ENCODE results near the gene DIP2A.

DIP2A gene

DNA sequence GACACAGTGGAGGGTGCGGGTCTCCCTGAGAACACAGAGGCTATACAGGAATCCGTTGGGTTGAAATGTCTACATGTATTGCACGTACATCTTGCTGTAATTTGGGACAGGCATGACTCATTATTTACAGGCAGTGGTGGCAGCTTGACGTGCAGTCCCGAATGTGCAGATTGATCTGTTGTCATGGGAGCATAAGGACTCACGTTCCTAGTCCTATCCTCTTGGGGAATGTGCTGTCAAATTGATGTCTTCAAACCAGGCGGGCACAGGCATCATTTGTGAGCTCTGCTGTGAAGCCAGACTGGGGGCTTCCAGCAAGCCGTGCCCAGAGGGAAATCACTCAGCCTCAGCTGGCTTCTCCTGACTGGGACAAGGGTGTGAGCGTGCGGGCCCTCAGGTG, 105.7 kb downstream of the DIP2A start:
- Histone ChIP-seq H3K27me3 (ENCODE audit: insufficient read depth, poor library complexity, severe bottlenecking) (no peaks in the 10 kb centered on the region), H3K36me3 (ENCODE audit: low read depth) (peaks cover 58% of the 10 kb centered on the region), H3K4me3 (ENCODE audit: severe bottlenecking) (no peak overlapping the region), H3K27ac (ENCODE audit: poor library complexity, severe bottlenecking) (no peak overlapping the region), H3K4me1 (ENCODE audit: insufficient read depth, poor library complexity, severe bottlenecking) (no peaks in the 10 kb centered on the region), H3K9me3 (ENCODE audit: severe bottlenecking) (no peaks in the 10 kb centered on the region)
- no peak for TF ChIP-seq CTCF (IDR thresholded peaks at IDR 0.05; ENCODE audit: poor library complexity, severe bottlenecking)
- no peak for DNase-seq (ENCODE audit: low spot score)
- no peak for ATAC-seq (ENCODE audit: low read depth)

DNA sequence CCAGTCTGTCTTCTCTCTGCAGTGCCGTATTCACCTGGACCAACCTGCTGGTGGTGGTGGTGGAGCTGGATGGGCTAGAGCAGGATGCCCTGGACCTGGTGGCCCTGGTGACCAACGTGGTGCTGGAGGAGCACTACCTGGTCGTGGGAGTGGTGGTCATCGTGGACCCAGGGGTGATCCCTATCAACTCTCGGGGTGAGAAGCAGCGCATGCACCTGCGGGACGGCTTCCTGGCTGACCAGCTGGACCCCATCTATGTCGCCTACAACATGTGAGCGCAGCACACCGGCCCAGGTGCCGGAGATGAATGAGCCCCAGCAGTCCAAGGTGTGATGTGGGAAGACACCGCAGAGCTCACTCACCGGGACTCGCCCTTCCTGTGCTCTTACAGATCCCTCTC, 108.7 kb downstream of the DIP2A start:
- Histone ChIP-seq H3K36me3 (ENCODE audit: low read depth) (peaks cover 65% of the 10 kb centered on the region), H3K9me3 (ENCODE audit: severe bottlenecking) (no peaks in the 10 kb centered on the region), H3K27ac (ENCODE audit: poor library complexity, severe bottlenecking) (no peak overlapping the region), H3K4me1 (ENCODE audit: insufficient read depth, poor library complexity, severe bottlenecking) (no peaks in the 10 kb centered on the region), H3K4me3 (ENCODE audit: severe bottlenecking) (no peak overlapping the region), H3K27me3 (ENCODE audit: insufficient read depth, poor library complexity, severe bottlenecking) (no peaks in the 10 kb centered on the region)
- TF ChIP-seq CTCF (IDR thresholded peaks at IDR 0.05; ENCODE audit: poor library complexity, severe bottlenecking), result no peak
- no peak for DNase-seq (ENCODE audit: low spot score)
- no peak for ATAC-seq (ENCODE audit: low read depth)

GRCh38 chr21:46568562-46568961, 109.9 kb downstream of the DIP2A start:
- H3K27me3 ChIP-seq (ENCODE audit: insufficient read depth, poor library complexity, severe bottlenecking), result no peaks in the 10 kb centered on the region
- peaks cover 62% of the 10 kb centered on the region for H3K36me3 ChIP-seq (ENCODE audit: low read depth)
- ATAC-seq (ENCODE audit: low read depth) (no peak), DNase-seq (ENCODE audit: low spot score) (no peak)
- H3K9me3 ChIP-seq (ENCODE audit: severe bottlenecking), result no peaks in the 10 kb centered on the region
- no peaks in the 10 kb centered on the region for H3K4me1 ChIP-seq (ENCODE audit: insufficient read depth, poor library complexity, severe bottlenecking)
- no peak overlapping the region for H3K4me3 ChIP-seq (ENCODE audit: severe bottlenecking)
- TF ChIP-seq CTCF (IDR thresholded peaks at IDR 0.05; ENCODE audit: poor library complexity, severe bottlenecking), result no peak
- no peak overlapping the region for H3K27ac ChIP-seq (ENCODE audit: poor library complexity, severe bottlenecking)

GRCh38 chr21:46569081-46569480, 110.4 kb downstream of the DIP2A start:
- no peaks in the 10 kb centered on the region for H3K9me3 ChIP-seq (ENCODE audit: severe bottlenecking)

GRCh38 chr21:46570119-46570518, 111.4 kb downstream of the DIP2A start:
- Histone ChIP-seq H3K4me3 (ENCODE audit: severe bottlenecking) (no peak overlapping the region), H3K27ac (ENCODE audit: poor library complexity, severe bottlenecking) (no peak overlapping the region), H3K9me3 (ENCODE audit: severe bottlenecking) (no peaks in the 10 kb centered on the region), H3K4me1 (ENCODE audit: insufficient read depth, poor library complexity, severe bottlenecking) (no peaks in the 10 kb centered on the region), H3K36me3 (ENCODE audit: low read depth) (peaks cover 52% of the 10 kb centered on the region), H3K27me3 (ENCODE audit: insufficient read depth, poor library complexity, severe bottlenecking) (no peaks in the 10 kb centered on the region)
- TF ChIP-seq CTCF (IDR thresholded peaks at IDR 0.05; ENCODE audit: poor library complexity, severe bottlenecking), result no peak
- ATAC-seq (ENCODE audit: low read depth) (no peak), DNase-seq (ENCODE audit: low spot score) (no peak)

More at GRCh38 chr21:46569081-46569480, 110.4 kb downstream of the DIP2A start:
- Histone ChIP-seq H3K4me3 (ENCODE audit: severe bottlenecking) (no peak overlapping the region), H3K27me3 (ENCODE audit: insufficient read depth, poor library complexity, severe bottlenecking) (no peaks in the 10 kb centered on the region), H3K27ac (ENCODE audit: poor library complexity, severe bottlenecking) (no peak overlapping the region), H3K36me3 (ENCODE audit: low read depth) (peaks cover 57% of the 10 kb centered on the region), H3K4me1 (ENCODE audit: insufficient read depth, poor library complexity, severe bottlenecking) (no peaks in the 10 kb centered on the region)
- no peak for TF ChIP-seq CTCF (IDR thresholded peaks at IDR 0.05; ENCODE audit: poor library complexity, severe bottlenecking)
- ATAC-seq (ENCODE audit: low read depth) (no peak), DNase-seq (ENCODE audit: low spot score) (no peak)

Data from RWPE2 (cell line).